ENCODE results near the gene RBP5.

Gene RBP5

GRCh38 chr12:7073946-7074345 lies 54.7 kb downstream of the RBP5 start:
- no peak for DNase-seq (ENCODE audit: low read depth)

Data from ELR (cell line).